Measurements from ENCODE around the gene CFAP53.
A peak's percentile ranks its signal among the peaks of the same experiment; 100 is the strongest.

Gene CFAP53

DNA sequence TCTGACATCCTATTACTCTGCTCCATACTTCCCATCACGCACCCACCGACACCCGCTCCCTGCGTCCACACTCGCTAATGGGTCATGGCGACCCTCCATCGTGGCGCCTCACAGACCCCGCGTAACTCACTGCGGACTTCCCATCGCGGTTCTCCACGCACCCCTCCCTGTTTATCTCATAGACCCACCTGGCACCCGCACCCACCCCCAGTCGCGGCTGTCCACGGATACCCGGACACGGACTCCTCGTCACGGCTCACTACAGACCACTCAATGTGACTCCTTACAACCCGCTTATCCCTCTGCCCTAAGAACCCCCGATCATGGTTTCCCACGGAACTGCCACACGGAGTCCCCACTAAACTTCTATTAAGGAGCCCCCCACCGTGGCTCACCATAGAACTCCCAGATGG is 20.7 kb upstream of the CFAP53 start:
- TF ChIP-seq, protein P1, sequence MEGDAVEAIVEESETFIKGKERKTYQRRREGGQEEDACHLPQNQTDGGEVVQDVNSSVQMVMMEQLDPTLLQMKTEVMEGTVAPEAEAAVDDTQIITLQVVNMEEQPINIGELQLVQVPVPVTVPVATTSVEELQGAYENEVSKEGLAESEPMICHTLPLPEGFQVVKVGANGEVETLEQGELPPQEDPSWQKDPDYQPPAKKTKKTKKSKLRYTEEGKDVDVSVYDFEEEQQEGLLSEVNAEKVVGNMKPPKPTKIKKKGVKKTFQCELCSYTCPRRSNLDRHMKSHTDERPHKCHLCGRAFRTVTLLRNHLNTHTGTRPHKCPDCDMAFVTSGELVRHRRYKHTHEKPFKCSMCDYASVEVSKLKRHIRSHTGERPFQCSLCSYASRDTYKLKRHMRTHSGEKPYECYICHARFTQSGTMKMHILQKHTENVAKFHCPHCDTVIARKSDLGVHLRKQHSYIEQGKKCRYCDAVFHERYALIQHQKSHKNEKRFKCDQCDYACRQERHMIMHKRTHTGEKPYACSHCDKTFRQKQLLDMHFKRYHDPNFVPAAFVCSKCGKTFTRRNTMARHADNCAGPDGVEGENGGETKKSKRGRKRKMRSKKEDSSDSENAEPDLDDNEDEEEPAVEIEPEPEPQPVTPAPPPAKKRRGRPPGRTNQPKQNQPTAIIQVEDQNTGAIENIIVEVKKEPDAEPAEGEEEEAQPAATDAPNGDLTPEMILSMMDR (IDR thresholded peaks at IDR 0.05) = no peak
- no peak for TF ChIP-seq ZFX (IDR thresholded peaks at IDR 0.05; ENCODE audit: borderline replicate concordance)
- peak overlapping the region; percentile 83 for H3K27ac ChIP-seq

DNA sequence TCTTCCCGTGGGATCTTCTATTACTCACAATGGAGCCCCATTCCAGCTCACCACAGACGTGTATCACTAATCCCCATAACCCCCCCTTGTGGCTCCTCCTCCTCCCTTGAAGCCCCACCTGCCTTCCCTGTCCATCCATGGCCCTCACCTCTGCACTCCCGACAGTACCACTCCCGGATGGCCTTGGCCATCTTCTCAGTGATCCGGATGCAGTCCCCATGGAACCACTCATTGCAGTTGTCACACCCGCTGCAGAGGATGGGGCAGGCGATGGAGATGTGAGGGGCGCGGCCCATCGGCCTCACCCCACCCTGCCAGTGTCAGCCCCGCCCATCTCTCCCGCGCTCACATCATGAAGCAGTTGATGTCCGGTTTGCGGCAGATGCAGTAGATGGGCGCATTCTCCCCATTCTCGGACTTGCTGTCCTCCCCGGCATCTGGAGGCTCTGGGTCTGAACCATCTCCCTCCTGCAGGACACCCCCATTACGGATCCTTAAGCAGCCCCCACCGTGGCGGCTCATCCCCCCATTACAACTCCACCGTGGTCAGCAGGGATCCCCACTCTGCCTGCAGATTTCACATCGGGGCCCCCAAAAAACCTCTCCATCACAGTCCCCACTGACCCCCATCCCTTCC is 20.2 kb upstream of the CFAP53 start:
- TF ChIP-seq ZFX (IDR thresholded peaks at IDR 0.05; ENCODE audit: borderline replicate concordance) = no peak
- TF ChIP-seq, protein P1 (IDR thresholded peaks at IDR 0.05) = no peak
- H3K27ac ChIP-seq = peak overlapping the region; percentile 83

DNA sequence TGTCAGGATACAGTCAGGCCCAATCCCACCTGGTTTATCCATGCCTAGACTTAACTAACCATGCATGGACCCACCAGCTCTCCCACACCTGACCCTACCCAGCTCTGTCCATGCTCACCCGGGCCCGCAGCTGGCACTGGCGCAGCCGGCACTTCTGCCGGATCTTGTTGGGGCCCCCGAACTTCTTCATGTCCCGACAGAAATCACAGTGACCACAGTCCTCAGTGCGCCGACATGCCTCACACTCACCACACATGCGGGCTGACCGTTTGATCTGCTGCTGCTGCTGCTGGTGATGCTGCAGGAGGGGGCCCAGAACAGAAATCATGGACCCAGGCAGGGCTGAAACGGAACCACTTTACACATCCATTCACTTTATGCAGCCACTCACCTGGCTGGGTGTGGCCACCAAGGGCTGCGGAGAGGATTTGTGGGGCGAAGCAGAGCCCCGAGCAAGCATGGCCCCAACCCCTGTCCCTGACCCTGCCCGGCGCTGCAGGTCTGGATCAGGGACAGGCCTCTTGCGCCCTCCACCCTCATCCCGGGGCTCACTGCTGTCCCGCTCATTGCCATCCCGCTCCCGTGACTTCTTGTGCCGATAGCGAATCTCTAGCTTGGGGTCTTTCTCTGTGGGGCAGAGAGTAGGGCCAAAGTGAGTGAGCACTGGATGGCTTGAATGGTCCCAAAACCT is 19.5 kb upstream of the CFAP53 start:
- TF ChIP-seq, protein P1 (IDR thresholded peaks at IDR 0.05) = no peak
- no peak for TF ChIP-seq ZFX (IDR thresholded peaks at IDR 0.05; ENCODE audit: borderline replicate concordance)
- H3K27ac ChIP-seq = no peak overlapping the region

DNA sequence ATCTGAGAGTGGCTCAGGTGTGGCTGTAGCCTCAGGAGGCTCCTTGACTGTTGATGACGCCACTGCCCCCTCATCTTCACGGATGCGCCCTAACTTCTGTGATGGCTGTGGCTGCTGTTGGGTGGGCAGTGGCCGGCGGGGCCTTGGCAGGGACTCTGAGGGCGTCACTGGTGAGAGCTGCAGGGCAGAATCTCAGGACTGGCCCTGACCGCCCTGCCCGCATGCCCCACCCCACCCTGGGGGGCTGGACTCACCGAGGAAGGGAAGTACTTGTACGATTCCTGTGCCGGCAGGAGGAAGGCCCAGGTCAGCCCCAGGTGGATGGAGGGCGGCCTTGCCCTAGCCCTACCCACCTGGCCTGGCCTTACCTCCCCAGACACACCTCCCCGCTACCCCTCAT is 18.8 kb upstream of the CFAP53 start:
- no peak overlapping the region for H3K27ac ChIP-seq
- TF ChIP-seq ZFX (IDR thresholded peaks at IDR 0.05; ENCODE audit: borderline replicate concordance) = no peak
- TF ChIP-seq, protein P1 (IDR thresholded peaks at IDR 0.05) = no peak

DNA sequence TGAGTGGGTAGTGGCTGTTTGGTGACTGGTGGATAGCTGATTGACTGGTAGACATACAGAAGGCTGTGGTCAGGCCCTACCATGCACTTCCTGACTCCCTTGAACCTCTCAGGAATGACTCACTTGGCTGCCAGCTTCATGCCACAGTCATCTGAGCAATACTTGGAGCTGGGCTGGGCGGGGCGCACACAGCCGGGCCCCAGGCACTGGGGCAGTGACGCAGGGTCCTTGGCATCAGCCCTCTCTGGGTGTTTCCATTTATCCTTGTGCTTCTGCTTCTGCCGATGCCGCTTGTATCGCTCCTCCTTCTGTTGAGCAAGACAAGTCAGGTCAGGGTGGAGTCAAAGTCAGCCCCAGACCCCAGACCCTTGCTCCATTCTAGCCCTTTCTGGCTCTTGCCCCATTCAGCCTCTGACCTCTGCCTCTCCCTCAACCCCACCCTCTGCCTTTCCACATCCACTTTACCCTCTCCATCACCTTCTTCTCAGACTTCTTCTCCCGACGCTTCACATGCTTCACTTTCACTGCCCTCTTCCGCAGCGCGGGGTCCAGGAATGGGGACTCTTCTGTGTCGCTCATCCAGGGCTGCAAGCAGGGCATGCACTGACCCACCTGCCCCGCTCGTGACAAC is 18.1 kb upstream of the CFAP53 start:
- H3K27ac ChIP-seq = no peak overlapping the region
- TF ChIP-seq, protein P1 (IDR thresholded peaks at IDR 0.05) = no peak
- TF ChIP-seq ZFX (IDR thresholded peaks at IDR 0.05; ENCODE audit: borderline replicate concordance) = no peak

DNA sequence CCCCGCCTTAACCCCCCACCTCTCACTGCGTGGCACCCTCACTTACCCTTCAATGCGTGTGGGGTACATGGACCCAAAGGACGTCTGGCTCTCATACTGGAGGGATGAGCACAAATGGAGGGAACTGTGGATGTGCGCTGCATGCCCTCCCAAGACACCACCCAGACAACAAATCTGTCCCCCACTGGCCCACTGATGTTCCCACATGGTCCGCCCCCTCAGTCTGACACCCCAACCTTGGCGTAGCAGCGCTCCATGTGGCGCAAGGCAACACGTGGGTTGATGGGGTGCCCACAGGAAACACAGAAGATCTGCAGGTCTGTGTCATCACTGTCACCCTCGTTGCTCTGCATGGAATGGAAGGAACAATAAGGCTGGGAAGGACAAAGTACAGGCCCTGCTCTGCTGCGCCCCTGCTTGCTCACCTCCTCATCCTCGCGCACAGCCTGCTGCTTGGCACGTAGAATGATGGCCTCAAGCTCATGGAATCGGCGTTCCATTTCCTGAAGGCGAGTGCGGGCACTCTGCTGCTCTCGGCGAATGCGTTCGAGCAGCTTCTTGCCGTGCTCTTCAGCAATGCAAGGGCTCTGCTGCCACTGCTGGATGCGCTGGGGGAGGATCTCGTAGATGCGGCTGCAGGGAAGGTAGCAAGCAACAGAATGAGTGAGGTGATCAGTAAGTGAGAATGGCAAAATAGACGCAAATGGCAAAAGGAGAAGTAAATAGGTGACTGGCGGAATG is 17.3 kb upstream of the CFAP53 start:
- no peak overlapping the region; the same call in 1 of the 2 replicates for H3K27ac ChIP-seq
- TF ChIP-seq, protein P1 (IDR thresholded peaks at IDR 0.05) = no peak
- no peak for TF ChIP-seq ZFX (IDR thresholded peaks at IDR 0.05; ENCODE audit: borderline replicate concordance)
